GM12878 (cell line): ENCODE data around the gene TMEM72. TPM values are rescaled to one million over a fixed set of nuclear protein-coding genes. Genes with fewer than 3 reads are reported as not detected.

ENCODE experiments used
- ATAC-seq: fragments of 200-7000 bp; cut with Tn5 transposase; 3 replicates; pipeline ENCODE4 v1.9.1; 2020; ENCODE audit warnings: mild to moderate bottlenecking, moderate library complexity
- BruUV-seq: library from RNA; stranded (reverse); fragments of 400-500 nt; replicated peaks from 2 replicates; lab custom pipeline; 2021; lab: Mats Ljungman, UMichigan
- CTCF ChIA-PET: fragments of 300-600 bp; sonication (Branson Sonifier 250); formaldehyde crosslinking; extraction: SDS; loops from one replicate; lab custom pipeline; 2021; ENCODE audit warnings: inconsistent platforms; lab: Yijun Ruan, JAX
- POLR2A ChIA-PET: fragments of 350-600 bp; formaldehyde crosslinking; extraction: SDS; loops from one replicate; lab custom pipeline; 2021; ENCODE audit warnings: inconsistent platforms; lab: Charles Lee
- RAD21 ChIA-PET: fragments of 300-600 bp; sonication (Branson Sonifier 250); formaldehyde crosslinking; loops from one replicate; lab custom pipeline; 2023; ENCODE audit warnings: antibody characterized with exemption; ENCODE audit not compliant: unreplicated experiment; lab: Charles Lee
- SMC1A ChIA-PET: fragments of 300-600 bp; sonication (Branson Sonifier 250); formaldehyde crosslinking; loops from one replicate; lab custom pipeline; 2023; ENCODE audit not compliant: unreplicated experiment, uncharacterized antibody; lab: Charles Lee
- DNase-seq: peaks from one replicate; pipeline ENCODE4 v3.0.0-alpha.2; 2011; ENCODE audit warnings: low read depth, low spot score
- FAIRE-seq: peaks from 3 replicates; lab custom pipeline; 2011; peaks lifted over from hg19 to GRCh38; lab: Jason Lieb, UNC
- H2AFZ ChIP-seq: 2 replicates; pipeline ENCODE4 v1.6.0; 2011; ENCODE audit warnings: low read depth, low read length, control low read depth; ENCODE audit not compliant: control insufficient read depth
- H3K27ac ChIP-seq: 2 replicates; pipeline ENCODE4 v1.5.1; 2011; ENCODE audit warnings: control low read depth; ENCODE audit not compliant: control insufficient read depth, insufficient read depth
- H3K27me3 ChIP-seq, 2 experiments: replicated peaks in 1 of 2; 2 replicates each; pipeline versions ENCODE4 v1.6.0 to v1.6.1; 2011; ENCODE audit warnings: low read length in 1 of 2; ENCODE audit not compliant: control insufficient read depth in 2 of 2, insufficient read depth in 2 of 2
- H3K36me3 ChIP-seq, 2 experiments: 2 replicates each; pipeline ENCODE4 v1.5.1; 2011; ENCODE audit warnings: low read length in 1 of 2; ENCODE audit not compliant: control insufficient read depth in 2 of 2, insufficient read depth in 2 of 2
- H3K4me1 ChIP-seq: 2 replicates; pipeline ENCODE4 v1.6.1; 2011; ENCODE audit warnings: mild to moderate bottlenecking, low read length, moderate library complexity, mixed read lengths; ENCODE audit not compliant: control insufficient read depth, insufficient read depth
- H3K4me2 ChIP-seq: 2 replicates; pipeline ENCODE4 v1.6.0; 2011; ENCODE audit warnings: control low read depth; ENCODE audit not compliant: control insufficient read depth, insufficient read depth
- H3K4me3 ChIP-seq: fragments of 200-600 bp; sonication (generic); 2 replicates; pipeline ENCODE4 v1.5.1; 2016
- H3K79me2 ChIP-seq: 2 replicates; pipeline ENCODE4 v1.6.0; 2011; ENCODE audit warnings: low read length; ENCODE audit not compliant: control insufficient read depth, insufficient read depth
- H3K9ac ChIP-seq: 2 replicates; pipeline ENCODE4 v1.8.0; 2011; ENCODE audit warnings: low read length, control low read depth, mixed read lengths; ENCODE audit not compliant: control insufficient read depth, insufficient read depth
- H3K9me3 ChIP-seq: replicated peaks from 3 replicates; pipeline ENCODE4 v1.5.1; 2011; ENCODE audit warnings: mild to moderate bottlenecking, low read length; ENCODE audit not compliant: control insufficient read depth, insufficient read depth
- H4K20me1 ChIP-seq: 2 replicates; pipeline ENCODE4 v1.6.0; 2011; ENCODE audit not compliant: control insufficient read depth, insufficient read depth
- ATF2 ChIP-seq: IDR thresholded peaks from 2 replicates; pipeline ENCODE4 v1.6.1; 2012; ENCODE audit warnings: low read length, inconsistent platforms
- CBFB ChIP-seq: IDR thresholded peaks from 2 replicates; pipeline ENCODE4 v1.6.1; 2016; ENCODE audit warnings: antibody characterized with exemption, low read depth
- CHD2 ChIP-seq: IDR thresholded peaks from 2 replicates; pipeline ENCODE4 v1.6.1; 2011; ENCODE audit warnings: low read depth, low read length, improper control_type of control experiment, borderline replicate concordance
- CTCF ChIP-seq, 3 experiments: IDR thresholded peaks in 2 of 3; conservative IDR thresholded peaks in 1 of 3; 2 replicates each; pipeline ENCODE4 v1.5.1; 2011; ENCODE audit warnings: low read depth in 3 of 3, low read length in 3 of 3, mild to moderate bottlenecking in 3 of 3, control low read depth in 2 of 3, moderate library complexity in 2 of 3, inconsistent platforms in 1 of 3, mixed read lengths in 1 of 3; ENCODE audit not compliant: control insufficient read depth in 2 of 3, insufficient read depth in 1 of 3; ENCODE audit errors: extremely low read depth in 1 of 3
- FOXK2 ChIP-seq: fragments of 450-650 bp; IDR thresholded peaks from 2 replicates; pipeline ENCODE4 v1.6.1; 2017; ENCODE audit warnings: mild to moderate bottlenecking, moderate library complexity
- IKZF1 ChIP-seq: fragments of 450-650 bp; conservative IDR thresholded peaks from 2 replicates; pipeline ENCODE4 v1.6.1; 2017; ENCODE audit warnings: antibody characterized with exemption, mild to moderate bottlenecking
- MTA2 ChIP-seq: fragments of 450-650 bp; IDR thresholded peaks from 2 replicates; pipeline ENCODE4 v1.6.1; 2016; ENCODE audit warnings: low read depth, mild to moderate bottlenecking, moderate library complexity
- PBX3 ChIP-seq: IDR thresholded peaks from 2 replicates; pipeline ENCODE4 v1.6.1; 2011; ENCODE audit warnings: mild to moderate bottlenecking, low read depth, low read length, moderate library complexity; ENCODE audit not compliant: insufficient replicate concordance
- POLR2AphosphoS2 ChIP-seq: IDR thresholded peaks from 2 replicates; pipeline ENCODE4 v1.6.1; 2011; ENCODE audit warnings: low read depth, mild to moderate bottlenecking, low read length, improper control_type of control experiment, moderate library complexity
- RAD51 ChIP-seq: fragments of 450-650 bp; IDR thresholded peaks from 2 replicates; pipeline ENCODE4 v1.6.1; 2016; ENCODE audit warnings: moderate library complexity, mild to moderate bottlenecking, inconsistent platforms
- REST ChIP-seq: IDR thresholded peaks from 2 replicates; pipeline ENCODE4 v1.6.1; 2012; ENCODE audit warnings: mild to moderate bottlenecking, low read depth, low read length
- RFX5 ChIP-seq: IDR thresholded peaks from 2 replicates; pipeline ENCODE4 v1.6.1; 2011; ENCODE audit warnings: low read depth, low read length, improper control_type of control experiment
- TBL1XR1 ChIP-seq: IDR thresholded peaks from 2 replicates; pipeline ENCODE4 v1.6.1; 2012; ENCODE audit warnings: low read depth, low read length, improper control_type of control experiment
- USF1 ChIP-seq: IDR thresholded peaks from 2 replicates; pipeline ENCODE4 v1.6.1; 2011; ENCODE audit warnings: borderline replicate concordance, low read depth, mild to moderate bottlenecking, moderate library complexity, mixed read lengths, low read length; ENCODE audit not compliant: insufficient read depth; ENCODE audit errors: extremely low read length
- ZNF24 ChIP-seq: fragments of 450-650 bp; IDR thresholded peaks from 2 replicates; pipeline ENCODE4 v1.6.1; 2017; ENCODE audit warnings: antibody characterized with exemption, mild to moderate bottlenecking
- WGBS: methylation state at CpG from one replicate; pipeline ENCODE4 v1.1.6; 2016; ENCODE audit warnings: low lambda C conversion rate; ENCODE audit not compliant: insufficient replicate concordance, insufficient coverage; ENCODE audit errors: missing lambda C conversion rate; 5-methylcytosine and 5-hydroxymethylcytosine counted together
- in situ Hi-C: fragments of 300-500 bp; cut with MboI; formaldehyde crosslinking; loops from 9 replicates; pipeline ENCODE4 v1.14.3; 2018; ENCODE audit warnings: mixed read lengths
- intact Hi-C: fragments of 100-400 bp; cut with micrococcal nuclease; formaldehyde crosslinking; loops from one replicate; pipeline ENCODE4 v1.14.2; 2022; ENCODE audit not compliant: unreplicated experiment
- polyA plus RNA-seq, 11 experiments: library from polyadenylated mRNA; depleted of rRNA in 4 of 11; unstranded in 6 of 11; stranded (reverse) in 5 of 11; fragments of >200 nt; fragmentation: Nextera tagmentation in 4 of 11; fragmentation: Illumina TruSeq in 1 of 11; extraction: Ambion mirVana in 4 of 11; extraction: Trizol in 1 of 11; gene quantifications; 1 replicate in 1 of 11; 2 replicates in 10 of 11; pipeline versions ENCODE4 v1.2.1 to v1.2.3, GENCODE V29; 2011 to 2016; ENCODE audit warnings: inconsistent platforms in 2 of 11, missing spikeins in 2 of 11, low read depth in 1 of 11
- total RNA-seq, 4 experiments: library from RNA; depleted of rRNA in 3 of 4; stranded (reverse); fragments of >200 nt in 3 of 4; fragmentation: Illumina TruSeq in 1 of 4; extraction: Trizol in 1 of 4; gene quantifications; 2 replicates each; pipeline versions ENCODE4 v1.2.1 to v1.2.3, GENCODE V29; 2013 to 2021

TMEM72 gene
- total and polyA plus RNA-seq, 10 of the 15 experiments (the other 5 are each of a cell fraction or from before 2014, with no cell fraction given): 0.12 TPM; not detected in 9

- FAIRE-seq (no peak), DNase-seq (no peak), ATAC-seq (no peak)
- no peak overlapping the region for H3K27ac ChIP-seq
- no peaks in the 10 kb centered on the region for H3K4me1 ChIP-seq
- no peak for TF ChIP-seq TBL1XR1
- TF ChIP-seq RAD51: no peak
- TF ChIP-seq CBFB: no peak
- no peak for TF ChIP-seq ZNF24
- TF ChIP-seq CHD2: no peak
- TF ChIP-seq REST: no peak
- TF ChIP-seq USF1: no peak
- no peak for TF ChIP-seq ATF2
- no peak for TF ChIP-seq PBX3
- no peak for TF ChIP-seq FOXK2
- no peak for TF ChIP-seq IKZF1
- no peak for TF ChIP-seq MTA2
- no peak for TF ChIP-seq POLR2AphosphoS2
- TF ChIP-seq RFX5: no peak
- TF ChIP-seq CTCF (IDR thresholded peaks at IDR 0.05 in 2 of 3, conservative IDR thresholded peaks at IDR 0.05 in 1 of 3; ENCODE audit: control insufficient read depth in 2 of 3, extremely low read depth in 1 of 3, insufficient read depth in 1 of 3, low read depth in 3 of 3, low read length in 3 of 3): no peak
- no peaks in the 10 kb centered on the region for H4K20me1 ChIP-seq
- CTCF ChIA-PET: interaction anchor here (0.8 kb wide), 1 partner anchor 74 kb away, joined by 3 read pairs; no protein-coding TSS in a partner anchor
- intact Hi-C loops (no loop called here), in situ Hi-C loops (no loop called here)
- peaks cover 0 to 5% of the 10 kb centered on the region in 2 experiments; a peak in 2 of 4 replicates for H3K27me3 ChIP-seq
- H3K4me2 ChIP-seq: no peak overlapping the region
- H3K4me3 ChIP-seq: no peak overlapping the region
- POLR2A ChIA-PET: no interaction called here
- H2AFZ ChIP-seq: no peak overlapping the region
- H3K9ac ChIP-seq: no peak overlapping the region
- no TSS peak for BruUV-seq
- SMC1A ChIA-PET: interaction anchor here (0.9 to 1.8 kb wide), 3 partner anchors 10 to 15 kb away, joined by 3 to 4 read pairs (median 4); no protein-coding TSS in a partner anchor
- no peaks in the 10 kb centered on the region for H3K79me2 ChIP-seq
- 0% methylated on average over 4 of the region's 4 CpGs for WGBS
- H3K36me3 ChIP-seq: no peaks in the 10 kb centered on the region
- RAD21 ChIA-PET: no interaction called here
- H3K9me3 ChIP-seq: no peaks in the 10 kb centered on the region
These were observed 4.7 kb upstream of the TMEM72 start for GRCh38 chr10:44906486-44906885.
